LHCN-M2 (cell line): Measurements from ENCODE around the gene TMEM11. TPM values are rescaled to one million over a fixed set of nuclear protein-coding genes. Genes with fewer than 3 reads are reported as not detected.
A peak's percentile ranks its signal among the peaks of the same experiment; 100 is the strongest.
"Not testable (repeated sequence)": the region's sequence is repeated elsewhere in the genome, so short reads cannot be mapped to it uniquely, and the experiment has no call there.

Source experiments
- DNase-seq: peaks from one replicate; pipeline ENCODE4 v3.0.0-alpha.2; 2012; ENCODE audit warnings: low read depth
- total RNA-seq: library from RNA; depleted of rRNA; stranded (reverse); fragments of >200 nt; gene quantifications from 2 replicates; pipeline ENCODE4 v1.2.3, GENCODE V29; 2014

The TMEM11 gene
- total RNA-seq, 1 experiment from 2014 or later: 23.4 TPM

DNA sequence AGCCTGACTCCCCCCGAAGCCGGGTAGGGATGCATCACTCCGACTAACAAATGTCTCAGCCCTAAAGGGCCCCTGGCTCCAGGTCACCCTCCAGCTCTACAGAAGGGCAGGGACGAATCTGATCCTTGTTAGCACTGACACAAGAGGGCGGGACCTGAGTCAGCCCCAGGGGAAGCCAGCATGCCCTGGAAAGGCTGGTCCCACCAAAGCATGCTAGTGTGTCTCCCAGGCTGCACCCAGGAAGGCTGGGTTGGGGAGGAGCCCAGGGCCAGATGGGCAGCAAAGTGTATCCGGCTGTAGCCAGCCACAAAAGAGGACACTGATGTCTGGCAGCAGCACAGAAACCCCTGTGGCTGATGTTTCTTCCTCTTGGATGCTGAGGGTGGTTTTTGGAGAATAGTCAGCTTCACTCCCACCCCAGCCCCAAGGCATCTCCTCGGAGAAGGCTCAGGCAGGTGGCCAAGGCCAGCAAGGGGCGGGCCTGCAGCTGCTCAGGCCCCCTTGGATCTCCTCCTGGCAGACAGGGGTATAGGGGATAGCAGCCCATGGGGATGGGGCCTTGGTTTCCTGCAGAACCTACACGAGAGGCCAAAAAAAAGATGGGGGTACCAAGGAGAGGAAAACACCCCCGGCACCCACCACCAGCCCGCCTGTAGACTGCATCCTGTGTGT is 28.2 kb upstream of the TMEM11 start:
- DNase-seq: no peak

DNA sequence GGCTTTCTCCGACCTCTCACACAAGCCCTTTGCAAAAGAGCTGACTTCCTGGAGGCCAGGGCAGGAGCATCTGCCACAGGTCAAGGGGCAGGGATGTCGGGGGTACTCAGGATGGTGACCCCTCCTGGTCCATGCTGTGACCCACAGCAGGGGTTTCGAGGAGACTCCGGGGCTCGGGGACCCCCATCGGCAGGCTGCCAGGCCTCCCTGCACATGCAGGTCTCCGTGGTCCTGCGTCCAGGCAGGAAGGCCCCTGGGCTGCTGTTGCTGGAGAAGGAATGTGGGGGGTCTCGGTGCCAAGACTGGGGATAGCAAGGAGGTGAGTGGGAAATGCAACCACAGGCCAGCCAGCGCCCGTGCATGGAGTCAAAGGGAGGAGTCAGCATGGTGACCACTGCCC is 27.6 kb upstream of the TMEM11 start:
- no peak for DNase-seq

DNA sequence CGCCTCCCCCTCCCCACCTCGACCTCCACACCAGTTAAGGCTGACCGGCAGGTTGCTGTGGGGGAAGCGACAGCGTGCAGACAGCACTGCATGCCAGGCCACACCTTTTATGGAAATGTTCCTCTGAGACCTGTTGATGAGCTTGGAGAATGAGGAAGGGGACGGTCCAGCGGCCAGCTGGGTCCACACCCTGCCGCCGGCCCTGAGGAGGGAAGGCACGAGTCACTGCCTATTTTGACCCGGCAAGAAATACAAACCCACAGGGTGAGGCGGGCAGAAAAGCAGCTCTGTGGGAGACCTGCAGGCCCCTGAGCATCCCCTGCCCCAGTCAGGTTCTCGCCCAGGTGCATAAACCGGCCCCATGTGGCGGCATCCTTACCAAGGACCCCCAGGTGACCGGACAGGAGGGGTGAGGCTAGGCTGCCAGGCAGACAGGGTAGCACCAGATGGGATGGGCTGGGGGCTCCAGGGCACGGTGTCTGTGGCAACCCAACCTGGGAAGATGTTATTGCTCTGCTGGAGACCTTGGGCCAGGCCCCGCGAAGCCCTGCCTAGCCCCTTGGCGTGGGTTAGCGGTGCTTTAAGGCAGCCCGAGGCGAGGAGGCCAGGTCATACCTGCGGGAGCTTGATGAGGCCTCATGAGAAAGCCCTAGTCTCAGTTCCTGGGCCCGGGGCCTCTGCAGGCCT is 26.6 kb upstream of the TMEM11 start:
- no peak for DNase-seq

DNA sequence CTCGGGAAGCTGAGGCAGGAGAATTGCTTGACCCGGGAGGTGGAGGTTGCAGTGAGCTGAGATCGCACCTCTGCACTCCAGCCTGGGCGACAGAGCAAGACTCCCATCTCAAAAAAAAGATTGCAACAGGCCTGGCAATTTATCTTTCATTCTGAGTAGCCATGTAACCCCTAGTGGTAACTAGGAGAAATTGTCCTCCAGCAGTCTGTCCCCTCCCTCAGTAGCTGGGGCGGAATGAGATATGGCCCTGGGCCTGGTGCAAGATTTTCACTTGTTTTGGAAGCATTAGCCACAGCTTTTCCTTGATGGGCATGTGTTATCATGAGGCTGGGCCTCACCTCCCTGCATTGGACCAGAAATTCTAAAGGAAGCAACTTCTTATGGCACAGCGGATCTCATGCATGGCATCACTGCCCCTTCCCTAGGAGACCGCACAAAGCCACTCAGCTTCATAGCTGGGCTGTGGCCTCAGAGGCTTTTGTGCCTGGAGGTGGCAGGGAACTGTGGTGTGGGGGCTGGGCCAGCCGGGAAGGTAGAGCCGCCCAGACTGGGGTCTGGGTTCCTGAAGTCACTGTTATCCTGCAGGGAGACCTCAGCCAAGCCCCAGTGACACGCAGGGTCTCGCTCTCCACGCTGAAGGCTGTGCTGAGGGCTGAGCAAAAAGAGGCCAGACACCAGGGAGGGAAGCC is 25.9 kb upstream of the TMEM11 start:
- DNase-seq: no peak

DNA sequence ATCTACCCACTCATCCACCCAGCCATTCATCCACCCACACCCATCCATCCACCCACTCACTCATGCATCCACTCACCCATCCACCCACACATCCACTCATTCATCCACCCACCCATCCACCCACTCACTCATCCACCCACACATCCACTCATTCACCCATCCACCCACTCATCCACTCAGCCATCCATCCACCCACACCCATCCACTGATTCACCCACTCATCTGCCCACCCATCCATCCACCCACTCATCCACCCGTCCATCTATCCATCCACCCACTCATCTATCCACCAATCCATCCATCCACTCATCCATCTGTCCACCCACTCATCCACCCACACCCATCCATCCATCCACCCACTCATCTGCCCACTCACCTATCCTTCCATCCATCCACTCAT is 22.0 kb upstream of the TMEM11 start:
- no peak for DNase-seq

DNA sequence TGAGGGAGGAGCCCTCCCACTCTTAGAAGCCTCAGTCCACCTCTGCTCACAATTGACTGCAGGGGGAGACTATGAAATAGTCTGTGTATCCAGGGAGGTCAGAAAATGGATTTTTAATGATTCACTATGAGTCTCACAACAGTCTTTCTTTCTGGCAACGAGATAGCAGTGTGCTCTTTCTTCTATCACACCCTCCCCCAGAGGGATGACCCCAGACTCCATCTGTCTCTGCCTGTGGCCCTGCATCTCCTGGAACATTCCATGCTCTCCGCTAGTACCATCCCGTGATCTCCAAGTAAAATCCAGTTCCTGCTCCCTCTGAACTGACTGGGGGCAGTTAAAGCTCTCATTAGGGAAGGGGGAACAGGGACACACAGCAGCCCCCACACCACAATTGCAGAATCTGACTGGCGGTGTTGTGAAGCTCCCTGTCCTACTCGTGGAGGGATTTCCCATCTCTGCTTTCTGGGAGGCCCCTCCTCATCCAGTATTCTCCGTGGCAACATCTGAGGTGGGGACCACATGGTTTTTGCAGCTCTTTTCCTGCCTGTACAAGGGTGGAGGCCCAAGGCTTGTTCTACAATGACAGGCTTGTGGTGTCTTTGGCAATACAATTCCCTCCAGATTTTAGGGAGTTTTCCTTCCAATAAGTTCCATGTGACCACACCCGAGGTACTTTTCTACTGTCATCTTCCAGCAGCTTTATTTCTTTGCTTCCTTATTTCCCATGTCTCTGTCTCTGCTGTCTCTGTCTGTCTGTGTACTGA is 19.8 kb upstream of the TMEM11 start:
- no peak for DNase-seq

DNA sequence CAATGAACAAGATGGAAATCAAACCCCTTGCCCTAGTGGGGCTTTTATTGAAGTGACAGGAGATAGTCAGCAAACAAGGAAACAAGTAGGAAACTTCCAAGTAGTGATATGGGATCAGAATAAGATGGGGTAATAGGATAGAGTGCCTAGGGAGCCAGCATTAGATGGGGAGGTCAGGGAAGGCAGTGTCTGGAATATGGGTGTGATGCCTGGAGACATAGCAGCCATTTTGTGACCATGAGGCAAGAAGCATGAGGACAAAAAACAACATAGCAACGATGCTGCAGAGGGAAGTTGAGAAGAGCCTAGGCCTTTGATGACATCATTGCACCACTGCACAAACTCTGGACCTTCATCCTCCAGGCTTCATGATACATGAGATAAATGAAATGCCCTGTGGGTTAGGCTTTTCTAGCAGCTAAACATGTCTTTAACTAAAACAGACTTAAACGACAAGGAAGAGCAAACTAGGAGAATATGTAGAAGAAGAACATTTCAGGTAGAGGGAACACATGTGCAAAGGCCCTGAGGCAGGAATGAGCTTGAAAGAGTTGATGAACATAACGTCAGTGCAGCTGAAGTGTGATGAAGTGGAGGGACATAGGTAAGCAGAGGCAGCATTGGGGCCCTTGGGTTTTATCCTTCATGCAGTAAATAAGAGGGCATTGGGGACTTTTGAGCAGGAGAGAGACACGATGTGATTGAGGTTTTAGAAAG is 18.2 kb upstream of the TMEM11 start:
- DNase-seq: no peak

DNA sequence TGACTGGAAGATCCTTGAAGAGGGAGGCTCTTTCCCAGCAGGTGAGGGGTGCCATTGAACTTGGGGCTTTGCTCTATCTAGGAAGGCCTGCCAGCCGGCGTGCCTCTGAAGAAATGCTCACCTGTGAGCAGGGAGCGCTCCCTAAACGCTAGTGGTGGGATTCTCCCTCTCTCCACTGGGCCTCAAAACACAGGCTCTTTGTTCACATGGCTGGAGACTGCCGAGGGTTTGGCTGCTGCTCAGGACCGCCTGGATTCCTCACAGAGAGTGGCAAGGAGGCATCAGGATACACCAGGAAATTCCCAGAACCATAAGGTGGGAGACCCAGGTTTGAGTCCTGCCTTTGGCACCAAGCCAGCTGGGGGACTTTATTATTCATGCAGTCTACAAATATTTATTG is 17.6 kb upstream of the TMEM11 start:
- no peak for DNase-seq

DNA sequence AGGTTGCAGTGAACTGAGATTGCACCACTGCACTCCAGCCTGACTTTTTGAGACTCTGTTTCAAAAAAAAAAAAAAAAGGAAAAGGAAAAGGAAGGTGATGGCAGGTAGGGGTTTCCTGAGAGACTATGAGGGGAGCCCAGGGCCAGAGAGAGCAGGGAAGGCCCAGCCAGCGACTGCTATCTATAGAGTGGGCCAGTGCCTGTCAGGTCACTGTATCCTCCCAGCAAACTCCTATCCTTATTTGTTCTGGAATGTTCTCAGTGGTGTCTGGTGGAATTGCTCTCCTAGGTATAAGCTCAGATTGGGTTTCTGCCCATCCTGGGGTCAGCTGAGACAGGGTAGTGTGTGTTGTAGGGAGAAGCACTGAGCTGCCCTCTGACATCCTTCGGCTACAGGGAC is 14.9 kb upstream of the TMEM11 start:
- DNase-seq: no peak

DNA sequence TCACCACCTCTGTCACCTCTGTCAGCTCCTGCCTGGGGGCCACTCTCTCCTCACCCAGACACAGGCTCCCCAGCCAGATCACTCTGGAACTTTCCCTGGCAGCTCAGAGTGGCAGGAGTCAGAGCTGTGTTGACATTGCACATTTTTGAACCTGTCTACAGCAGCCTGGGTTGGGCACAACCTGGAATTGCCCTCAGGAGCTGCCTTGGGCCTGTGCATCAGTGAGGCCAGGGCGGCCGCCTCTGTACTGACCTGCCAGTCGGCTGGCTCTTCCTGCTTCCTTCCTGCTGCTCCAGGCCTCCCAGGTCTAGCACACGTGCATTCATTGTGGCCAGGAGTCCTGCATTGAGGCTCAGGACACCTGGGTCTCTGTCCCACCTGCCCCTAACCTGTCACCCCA is 14.2 kb upstream of the TMEM11 start:
- no peak for DNase-seq

DNA sequence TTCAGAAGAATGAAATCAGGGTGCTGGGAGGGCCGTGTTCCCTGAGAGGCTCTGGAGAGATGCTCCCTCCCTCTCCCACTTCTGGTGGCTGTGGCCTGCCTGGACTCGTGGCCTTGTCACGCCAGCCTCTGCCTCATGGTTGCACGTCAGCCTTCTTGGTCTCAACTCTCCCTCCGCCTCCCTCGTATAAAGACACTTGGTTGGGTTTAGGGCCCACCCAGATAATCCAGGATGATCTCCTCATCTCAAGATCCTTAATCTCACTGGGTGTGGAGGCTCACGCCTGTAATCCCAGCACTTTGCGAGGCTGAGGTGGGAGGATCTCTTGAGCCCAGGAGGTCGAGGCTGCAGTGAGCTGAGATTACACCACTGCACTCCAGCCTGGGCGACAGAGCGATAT is 13.3 kb upstream of the TMEM11 start:
- not testable (repeated sequence) for DNase-seq

DNA sequence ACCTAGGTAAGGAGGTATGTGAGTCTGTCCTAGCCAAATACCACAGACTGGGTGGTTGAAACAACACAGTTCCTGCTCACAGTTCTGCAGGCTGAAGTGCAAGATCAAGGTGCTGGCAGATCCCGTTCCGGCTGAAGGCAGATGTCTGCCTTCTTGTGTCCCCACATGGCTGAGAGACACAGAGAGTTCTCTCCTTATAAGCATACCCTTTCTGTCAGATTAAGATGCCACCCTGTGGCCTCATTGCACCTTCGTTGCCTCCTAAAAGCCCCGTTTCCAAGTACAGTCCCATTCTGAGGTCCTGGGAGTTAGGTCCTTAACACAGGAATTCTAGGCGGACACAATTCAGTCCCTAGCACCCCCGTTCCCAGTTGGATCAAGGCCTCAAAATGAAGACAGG is 9.1 kb upstream of the TMEM11 start:
- no peak for DNase-seq

DNA sequence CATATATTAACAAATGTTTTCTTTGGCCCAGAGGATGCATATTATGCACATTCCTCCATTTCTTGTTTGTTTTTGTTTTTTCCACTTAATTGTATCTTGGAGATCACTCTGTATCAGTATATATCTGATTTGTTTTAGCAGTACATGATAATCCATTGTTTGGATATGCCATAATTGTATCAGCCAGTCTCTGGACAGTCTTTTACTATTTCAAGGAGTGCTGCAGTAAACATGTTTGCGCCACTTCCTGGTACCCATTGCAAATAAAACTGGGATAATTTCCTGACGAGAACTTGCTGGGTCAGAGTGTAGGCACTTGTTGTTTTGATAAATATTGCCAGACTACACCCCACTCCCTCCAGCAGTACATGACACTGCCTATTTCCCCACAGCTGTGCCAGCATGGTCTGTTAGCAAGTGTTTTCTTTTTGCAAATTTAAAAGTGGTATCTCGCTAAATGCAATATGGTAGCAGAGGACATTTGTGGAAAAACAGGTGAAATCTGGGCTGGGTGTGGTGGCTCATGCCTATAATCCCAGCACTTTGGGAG is 4.9 kb upstream of the TMEM11 start:
- DNase-seq: no peak

DNA sequence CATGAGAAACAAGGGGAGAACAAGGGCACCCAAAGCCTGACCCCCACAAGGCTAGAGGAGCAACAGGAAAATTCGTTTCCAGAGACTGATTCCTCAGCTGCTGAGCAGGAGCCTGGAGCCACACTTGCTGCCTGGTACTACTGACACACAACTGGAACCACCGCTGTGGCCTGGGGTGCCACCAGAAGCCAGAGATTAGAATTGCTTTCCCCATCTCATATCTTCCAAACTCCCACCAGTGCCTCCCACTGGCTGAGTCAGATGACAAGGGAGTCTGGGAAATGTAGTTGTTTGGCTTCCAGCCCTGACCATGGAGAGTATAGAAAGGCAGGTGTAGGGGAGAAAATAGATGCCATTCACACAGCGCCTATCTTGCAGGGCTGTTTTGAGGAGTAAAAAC is 4.1 kb upstream of the TMEM11 start:
- DNase-seq: peak; percentile 25

DNA sequence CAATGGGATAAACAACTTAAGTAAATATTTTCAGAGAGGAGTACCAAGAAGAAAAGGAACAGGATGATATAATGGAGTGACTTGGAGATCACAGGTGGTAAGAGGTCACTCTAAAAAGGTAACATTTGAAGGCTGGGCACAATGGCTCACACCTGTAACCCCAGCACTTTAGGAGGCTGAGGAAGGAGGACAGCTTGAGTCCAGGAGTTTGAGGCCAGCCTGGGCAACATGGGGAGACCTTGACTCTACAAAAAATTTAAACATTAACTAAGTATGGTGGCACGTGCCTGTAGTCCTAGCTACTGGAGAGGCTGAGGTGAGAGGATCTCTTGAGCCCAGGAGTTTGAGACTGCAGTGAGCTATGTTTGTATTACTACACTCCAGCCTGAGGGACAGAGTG is 3.4 kb upstream of the TMEM11 start:
- no peak for DNase-seq

DNA sequence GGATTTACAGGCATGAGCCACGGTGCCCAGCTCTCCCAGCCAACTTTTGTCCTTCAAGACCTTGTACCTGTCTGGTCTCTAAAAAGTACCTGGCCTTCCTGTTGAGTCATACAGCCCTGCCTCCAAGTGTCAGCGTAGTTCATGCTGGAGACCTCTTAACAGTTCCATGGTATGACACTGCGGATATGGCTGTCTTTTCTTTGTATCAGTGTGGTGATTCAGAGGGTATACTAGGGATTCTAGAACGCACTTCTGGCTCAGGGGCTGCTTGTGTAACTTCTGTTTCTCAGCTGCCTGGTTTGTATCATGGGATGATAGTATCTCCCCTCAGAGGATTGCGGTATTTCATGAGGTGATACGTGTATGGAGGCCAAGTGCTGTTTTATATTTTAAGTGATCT is 2.0 kb upstream of the TMEM11 start:
- DNase-seq: no peak

DNA sequence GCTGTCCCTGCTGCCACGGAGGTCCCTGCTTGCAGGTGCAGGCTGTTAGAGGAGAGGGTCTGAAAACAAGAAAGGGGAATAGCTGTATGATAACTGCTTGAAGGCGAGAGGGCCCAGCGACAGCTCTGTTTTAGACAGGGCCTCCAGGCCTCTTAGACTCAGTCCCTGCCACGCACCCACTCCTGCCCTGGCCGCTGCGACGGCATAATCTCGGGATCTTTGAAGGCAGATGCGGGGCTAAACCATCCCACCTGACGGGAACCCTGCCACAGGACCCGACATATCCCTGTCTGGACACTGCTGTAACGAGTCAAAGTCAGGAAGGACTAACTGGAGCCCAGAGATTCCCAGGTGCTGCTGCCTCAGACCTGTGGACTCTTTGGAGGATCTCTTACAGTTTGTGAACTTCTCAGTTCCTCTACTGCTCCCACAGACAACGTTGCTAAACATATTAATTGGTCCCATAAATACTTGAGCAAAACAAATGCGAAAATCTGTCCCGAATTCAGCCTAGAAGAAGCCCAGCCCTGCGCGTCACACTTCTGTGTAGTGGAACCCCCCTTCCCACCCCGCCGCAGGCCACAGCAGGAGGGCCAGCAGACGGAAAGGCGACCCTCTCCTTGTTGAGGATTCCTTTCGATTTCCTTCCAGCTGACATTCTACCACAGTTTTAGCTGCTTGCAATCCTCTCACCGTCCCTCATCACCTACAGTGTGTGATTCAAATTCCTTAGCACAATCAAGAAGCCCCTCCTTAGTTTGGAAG is 998 bp upstream of the TMEM11 start:
- no peak for DNase-seq

DNA sequence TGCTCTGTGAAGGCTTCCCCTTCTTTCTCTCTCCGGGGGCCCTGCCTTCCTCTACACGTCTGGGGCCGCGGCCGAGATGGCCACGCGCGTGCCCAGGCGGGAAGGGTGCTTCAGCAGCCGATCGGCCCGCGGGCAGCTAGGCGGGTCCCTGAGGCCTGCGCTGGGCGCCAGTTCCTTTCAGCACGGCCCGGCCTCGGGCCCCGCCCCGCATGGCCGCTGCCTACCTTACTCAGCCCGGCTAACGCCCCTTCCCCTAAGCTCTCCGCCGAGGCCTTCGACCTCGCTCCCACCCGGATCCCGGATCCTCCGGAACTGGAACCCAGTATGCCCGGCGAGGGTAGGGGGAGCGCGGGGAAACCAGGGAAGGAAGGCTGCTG is 335 bp downstream of the TMEM11 start:
- no peak for DNase-seq

DNA sequence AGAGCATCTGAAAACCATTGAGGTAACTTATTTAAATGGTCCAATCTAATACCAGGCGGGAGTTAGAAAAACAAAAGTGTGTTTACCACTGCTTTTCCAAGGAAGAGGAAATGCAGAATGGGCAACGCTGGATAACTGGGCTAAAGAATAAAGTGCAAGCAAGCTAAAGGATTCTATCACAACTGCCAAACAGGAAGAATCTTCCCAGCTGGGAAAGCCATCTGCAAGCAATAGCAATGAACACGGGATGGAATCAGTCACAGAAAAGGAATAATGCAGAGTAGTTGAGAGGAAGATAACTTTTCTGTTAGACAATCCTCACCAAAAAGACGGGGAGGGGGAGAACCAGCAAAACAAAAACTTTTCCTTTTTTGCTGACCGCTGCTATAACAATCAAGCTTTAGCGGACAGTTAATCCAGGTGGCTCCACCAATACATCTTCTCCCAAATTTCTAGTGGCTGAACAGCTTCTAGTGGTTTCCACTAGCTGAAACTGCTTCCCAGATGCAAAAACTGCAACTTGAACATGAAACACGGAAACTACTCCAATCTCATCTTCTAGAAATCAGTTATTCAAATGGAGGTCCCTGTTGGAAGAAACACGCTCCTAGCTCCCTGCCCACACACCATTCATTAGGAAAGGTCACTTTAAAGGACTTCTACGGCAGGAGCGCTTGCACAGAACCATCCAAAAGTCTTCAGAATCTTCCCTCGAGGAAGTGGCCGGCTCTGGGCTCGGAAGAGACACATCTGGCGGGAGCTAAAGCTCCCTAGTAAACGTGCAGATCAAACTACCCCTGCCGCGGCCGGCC is 929 bp downstream of the TMEM11 start:
- DNase-seq: no peak
